Osteocyte (in vitro differentiated cells): Measurements from ENCODE around the gene EEF1A1. TPM values are rescaled to one million over a fixed set of nuclear protein-coding genes. Genes with fewer than 3 reads are reported as not detected.

Source experiments
- DNase-seq: peaks from one replicate; pipeline ENCODE4 v3.0.0; 2021; ENCODE audit warnings: mixed read lengths; ENCODE audit not compliant: unreplicated experiment; ENCODE audit errors: extremely low spot score
- H3K27ac Mint-ChIP-seq: one replicate; pipeline ENCODE4 v1.8.0; 2021; ENCODE audit warnings: mild to moderate bottlenecking, mixed read lengths; ENCODE audit not compliant: unreplicated experiment
- H3K27me3 Mint-ChIP-seq: one replicate; pipeline ENCODE4 v1.8.0; 2021; ENCODE audit warnings: mixed read lengths; ENCODE audit not compliant: unreplicated experiment
- H3K36me3 Mint-ChIP-seq: one replicate; pipeline ENCODE4 v1.8.0; 2021; ENCODE audit warnings: mixed read lengths; ENCODE audit not compliant: unreplicated experiment
- H3K4me1 Mint-ChIP-seq: one replicate; pipeline ENCODE4 v1.8.0; 2021; ENCODE audit warnings: mixed read lengths; ENCODE audit not compliant: unreplicated experiment
- H3K4me3 Mint-ChIP-seq: one replicate; pipeline ENCODE4 v1.8.0; 2021; ENCODE audit warnings: mild to moderate bottlenecking, moderate library complexity, mixed read lengths; ENCODE audit not compliant: unreplicated experiment
- H3K9me3 Mint-ChIP-seq: one replicate; pipeline ENCODE4 v1.8.0; 2021; ENCODE audit warnings: mixed read lengths; ENCODE audit not compliant: unreplicated experiment
- total RNA-seq: library from RNA; stranded (reverse); gene quantifications from 2 replicates; pipeline ENCODE4 v1.2.1, GENCODE V29; 2021
- TF ChIP-seq, protein P1 (sequence below): fragments of 200-600 bp; sonication (generic); IDR thresholded peaks from 2 replicates; pipeline ENCODE4 v1.5.0; 2021; ENCODE audit warnings: antibody characterized with exemption, mild to moderate bottlenecking, moderate library complexity

The EEF1A1 gene
- total RNA-seq, 1 donor from 2014 or later = 10,441 TPM

DNA sequence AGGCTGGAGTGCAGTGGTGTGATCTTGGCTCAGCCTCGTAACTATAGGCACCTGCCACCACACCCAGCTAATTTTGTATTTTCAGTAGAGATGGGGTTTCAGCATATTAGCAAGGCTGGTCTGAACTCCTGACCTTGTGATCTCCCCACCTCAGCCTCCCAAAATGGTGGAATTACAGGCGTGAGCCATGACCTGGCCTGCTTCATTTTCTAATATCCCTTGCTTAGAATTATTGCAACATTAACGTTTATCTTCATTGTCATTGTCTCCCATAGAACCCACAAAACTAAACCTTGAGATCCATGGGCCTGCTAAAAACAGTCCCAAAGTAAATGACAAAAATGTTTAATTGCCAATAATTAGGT lies 6.1 kb downstream of the EEF1A1 start:
- Mint-ChIP-seq H3K36me3 (peaks cover 41% of the 10 kb centered on the region), H3K27me3 (no peaks in the 10 kb centered on the region), H3K4me1 (peaks cover 36% of the 10 kb centered on the region), H3K4me3 (no peak overlapping the region), H3K27ac (peak overlapping the region; percentile 99), H3K9me3 (no peaks in the 10 kb centered on the region)
- TF ChIP-seq, protein P1, sequence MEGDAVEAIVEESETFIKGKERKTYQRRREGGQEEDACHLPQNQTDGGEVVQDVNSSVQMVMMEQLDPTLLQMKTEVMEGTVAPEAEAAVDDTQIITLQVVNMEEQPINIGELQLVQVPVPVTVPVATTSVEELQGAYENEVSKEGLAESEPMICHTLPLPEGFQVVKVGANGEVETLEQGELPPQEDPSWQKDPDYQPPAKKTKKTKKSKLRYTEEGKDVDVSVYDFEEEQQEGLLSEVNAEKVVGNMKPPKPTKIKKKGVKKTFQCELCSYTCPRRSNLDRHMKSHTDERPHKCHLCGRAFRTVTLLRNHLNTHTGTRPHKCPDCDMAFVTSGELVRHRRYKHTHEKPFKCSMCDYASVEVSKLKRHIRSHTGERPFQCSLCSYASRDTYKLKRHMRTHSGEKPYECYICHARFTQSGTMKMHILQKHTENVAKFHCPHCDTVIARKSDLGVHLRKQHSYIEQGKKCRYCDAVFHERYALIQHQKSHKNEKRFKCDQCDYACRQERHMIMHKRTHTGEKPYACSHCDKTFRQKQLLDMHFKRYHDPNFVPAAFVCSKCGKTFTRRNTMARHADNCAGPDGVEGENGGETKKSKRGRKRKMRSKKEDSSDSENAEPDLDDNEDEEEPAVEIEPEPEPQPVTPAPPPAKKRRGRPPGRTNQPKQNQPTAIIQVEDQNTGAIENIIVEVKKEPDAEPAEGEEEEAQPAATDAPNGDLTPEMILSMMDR = no peak
- DNase-seq = no peak

DNA sequence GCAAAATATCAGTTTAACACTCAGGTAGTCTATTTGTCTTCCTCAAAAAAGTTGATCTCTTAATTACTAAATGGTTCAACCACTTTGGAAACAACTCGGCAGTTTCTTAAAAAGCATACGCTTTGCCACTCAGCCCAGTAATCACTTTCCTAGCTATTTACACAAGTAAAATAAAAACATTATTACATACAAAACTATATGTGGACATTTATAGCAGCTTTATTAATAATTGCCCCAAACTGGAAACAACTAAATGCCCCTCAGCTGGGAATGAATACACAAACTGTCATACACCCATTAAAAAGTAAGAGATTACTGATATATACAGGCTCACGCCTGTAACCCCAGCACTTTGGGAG lies 7.4 kb downstream of the EEF1A1 start:
- Mint-ChIP-seq H3K4me1 (peaks cover 26% of the 10 kb centered on the region), H3K4me3 (no peak overlapping the region), H3K9me3 (no peaks in the 10 kb centered on the region), H3K27ac (peak overlapping the region; percentile 55), H3K27me3 (no peaks in the 10 kb centered on the region), H3K36me3 (peaks cover 31% of the 10 kb centered on the region)
- TF ChIP-seq, protein P1 = no peak
- no peak for DNase-seq

DNA sequence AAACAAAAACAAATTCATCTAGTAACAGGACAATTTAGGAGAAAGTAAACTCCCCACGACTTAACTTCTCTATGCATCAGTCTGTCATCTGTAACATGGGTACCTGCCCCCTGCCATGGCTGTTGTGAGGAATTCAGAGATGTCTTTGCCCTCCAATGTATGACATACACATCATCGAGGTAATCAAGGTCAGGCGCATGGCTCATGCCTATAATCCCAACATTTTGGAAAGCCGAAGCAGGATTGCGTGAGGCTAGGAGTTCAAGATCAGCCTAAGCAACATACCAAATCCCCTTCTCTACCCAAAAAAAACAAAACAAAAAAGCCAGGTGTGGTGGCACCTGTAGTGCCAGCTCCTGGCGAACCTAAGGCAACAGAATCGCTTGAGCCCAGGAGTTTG lies 9.0 kb downstream of the EEF1A1 start:
- DNase-seq = no peak
- TF ChIP-seq, protein P1 = no peak
- Mint-ChIP-seq H3K27me3 (no peaks in the 10 kb centered on the region), H3K36me3 (peaks cover 16% of the 10 kb centered on the region), H3K4me3 (no peak overlapping the region), H3K4me1 (peaks cover 11% of the 10 kb centered on the region), H3K9me3 (no peaks in the 10 kb centered on the region), H3K27ac (no peak overlapping the region)

DNA sequence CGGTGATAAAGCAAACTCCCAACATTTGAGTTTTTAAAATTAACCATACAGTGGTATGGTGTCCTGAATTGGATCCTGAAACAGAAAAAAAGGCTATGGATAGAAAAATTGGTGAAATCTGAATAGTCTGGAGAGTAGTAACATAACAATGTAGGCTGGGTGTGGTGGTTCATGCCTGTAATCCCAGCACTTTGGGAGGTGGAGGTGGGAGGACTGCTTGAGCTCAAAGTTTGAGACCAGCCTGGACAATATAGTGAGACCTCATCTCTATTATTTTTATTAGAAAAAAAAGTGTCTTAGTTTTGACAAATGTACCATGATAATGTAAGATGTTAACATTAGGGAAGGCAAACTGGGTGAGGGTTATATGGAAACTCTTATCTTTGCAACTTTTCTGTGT lies 11.0 kb downstream of the EEF1A1 start:
- Mint-ChIP-seq H3K9me3 (no peaks in the 10 kb centered on the region), H3K4me1 (no peaks in the 10 kb centered on the region), H3K4me3 (no peak overlapping the region), H3K27me3 (no peaks in the 10 kb centered on the region), H3K36me3 (peaks cover 5% of the 10 kb centered on the region), H3K27ac (no peak overlapping the region)
- no peak for DNase-seq
- TF ChIP-seq, protein P1 = no peak

DNA sequence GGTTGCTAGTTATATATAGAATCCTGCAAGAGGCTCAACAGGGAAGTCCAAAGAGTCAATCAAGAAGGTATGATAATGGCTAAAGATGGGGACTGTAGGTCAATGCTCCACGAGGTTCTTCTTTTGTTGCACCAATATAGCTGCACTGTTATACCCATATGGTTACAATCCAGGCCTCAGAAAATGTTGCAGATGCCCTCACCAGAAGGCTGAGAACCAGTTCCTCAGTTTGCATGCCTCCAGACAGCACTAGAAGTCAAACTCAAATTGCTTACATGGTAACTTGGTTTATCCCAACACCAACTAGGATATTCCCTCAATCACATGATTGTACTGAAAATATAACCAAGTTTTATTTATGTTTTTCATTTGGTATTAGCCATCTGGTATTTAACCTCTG lies 12.1 kb downstream of the EEF1A1 start:
- no peaks in the 10 kb centered on the region for H3K4me1 Mint-ChIP-seq

More for the DNA sequence above, 12.1 kb downstream of the EEF1A1 start:
- TF ChIP-seq, protein P1 = no peak
- Mint-ChIP-seq H3K4me3 (no peak overlapping the region), H3K27ac (no peak overlapping the region), H3K36me3 (peaks cover 6% of the 10 kb centered on the region), H3K27me3 (no peaks in the 10 kb centered on the region), H3K9me3 (no peaks in the 10 kb centered on the region)
- no peak for DNase-seq
